Stimulated activated CD4-positive, alpha-beta T cell treated with anti-CD3 and anti-CD28 coated beads, Interleukin-15, amount 100 ng/mL, for 48 hours (primary cell): ENCODE data around the gene BEND4.
"Not testable (repeated sequence)": the region's sequence is repeated elsewhere in the genome, so short reads cannot be mapped to it uniquely, and the experiment has no call there.

Experiments used
- DNase-seq, 2 donors: peaks; one replicate each; pipeline ENCODE4 v3.0.0-alpha.2; 2020; ENCODE audit warnings: low read depth in 2 of 2

BEND4 gene

DNA sequence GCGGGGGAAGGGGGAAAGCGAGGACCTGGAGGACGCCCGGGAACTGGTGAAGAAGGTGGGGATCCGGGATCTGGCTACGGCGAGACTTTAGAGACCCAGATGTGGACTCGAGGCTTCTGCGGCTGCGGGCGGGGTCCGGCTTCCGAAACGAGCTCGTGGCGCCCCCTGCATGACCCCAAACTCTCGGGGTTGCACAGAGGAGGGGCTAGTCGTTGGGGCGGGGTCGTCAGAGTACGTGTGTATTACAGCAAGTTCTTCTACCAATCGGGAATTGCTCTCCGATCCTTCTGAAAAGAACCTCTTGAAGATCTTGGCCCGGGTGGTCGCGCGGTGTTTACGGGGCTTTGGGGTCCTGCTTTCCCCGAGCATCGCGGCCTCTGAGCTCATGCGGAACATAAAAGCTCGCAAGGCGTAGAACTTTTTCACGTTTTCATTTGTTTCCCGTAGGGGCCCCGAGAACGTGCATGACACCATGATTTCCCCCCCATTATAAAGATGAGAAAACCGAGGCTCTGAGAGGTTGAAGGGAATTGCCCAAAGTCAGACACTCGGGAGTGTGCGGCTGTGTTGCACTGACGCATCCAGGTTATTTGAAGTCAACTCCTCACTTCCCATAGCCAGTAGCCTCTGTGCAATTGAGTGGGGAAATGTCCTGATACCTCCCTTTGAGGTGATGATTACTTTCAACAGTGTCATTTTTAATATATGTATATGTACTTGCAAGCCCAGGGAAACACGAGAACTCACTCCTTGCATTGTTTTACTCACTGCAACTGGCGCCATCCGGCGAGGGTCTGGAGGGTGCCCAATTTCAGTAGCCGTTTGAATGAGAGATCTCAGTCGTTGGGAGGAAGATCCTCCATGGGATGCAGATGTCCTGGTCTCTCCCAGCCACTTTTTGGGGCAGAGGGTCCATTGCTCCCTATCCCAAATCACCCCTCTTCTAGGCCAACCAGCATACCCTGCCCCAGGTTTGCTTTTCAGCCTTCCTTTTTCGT is at the start of gene BEND4:
Gene BEND4 (minus strand): TSS at position 149 of the 998 bp plus-strand sequence. CDS start 512 bp downstream, outside the sequence.
- no peak for DNase-seq

DNA sequence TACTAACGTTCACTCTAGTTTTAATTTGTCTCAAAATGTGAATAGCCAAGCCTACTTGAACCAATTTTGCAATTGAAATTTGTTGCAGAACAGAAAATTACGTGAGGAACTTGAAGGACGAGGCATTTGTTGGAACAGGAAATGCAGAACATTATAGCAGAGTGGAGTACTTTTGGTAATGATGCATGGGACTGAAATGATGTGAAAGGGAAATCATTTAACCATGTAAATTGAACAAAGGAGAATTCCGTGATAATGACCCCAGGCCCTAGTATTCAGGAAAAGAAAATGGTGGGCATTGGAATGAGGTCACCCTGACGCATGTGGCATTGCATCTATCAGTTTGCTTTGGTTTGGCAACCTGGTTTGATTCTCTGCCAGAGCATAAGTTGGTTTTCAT is 44.9 kb upstream of the BEND4 start:
- no peak for DNase-seq

DNA sequence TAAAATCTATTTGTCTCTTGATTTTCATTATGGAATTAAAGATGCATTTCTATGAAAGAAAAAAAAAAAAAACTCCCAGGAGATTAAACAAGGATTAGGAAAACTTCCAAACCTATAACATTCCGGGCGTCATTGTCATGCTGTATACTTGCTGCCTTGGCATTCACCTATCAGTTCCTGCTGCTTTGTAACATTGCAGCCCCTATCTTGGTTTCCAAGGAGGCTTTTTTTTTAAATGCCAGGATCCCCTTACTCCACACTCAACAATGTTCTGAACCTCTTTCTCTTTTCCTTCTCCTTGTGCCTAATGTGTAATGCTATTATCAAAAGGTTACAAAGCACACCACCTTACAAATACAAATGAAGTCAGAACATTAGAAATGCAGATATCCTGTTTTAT is 20.5 kb upstream of the BEND4 start:
- DNase-seq, result no peak

DNA sequence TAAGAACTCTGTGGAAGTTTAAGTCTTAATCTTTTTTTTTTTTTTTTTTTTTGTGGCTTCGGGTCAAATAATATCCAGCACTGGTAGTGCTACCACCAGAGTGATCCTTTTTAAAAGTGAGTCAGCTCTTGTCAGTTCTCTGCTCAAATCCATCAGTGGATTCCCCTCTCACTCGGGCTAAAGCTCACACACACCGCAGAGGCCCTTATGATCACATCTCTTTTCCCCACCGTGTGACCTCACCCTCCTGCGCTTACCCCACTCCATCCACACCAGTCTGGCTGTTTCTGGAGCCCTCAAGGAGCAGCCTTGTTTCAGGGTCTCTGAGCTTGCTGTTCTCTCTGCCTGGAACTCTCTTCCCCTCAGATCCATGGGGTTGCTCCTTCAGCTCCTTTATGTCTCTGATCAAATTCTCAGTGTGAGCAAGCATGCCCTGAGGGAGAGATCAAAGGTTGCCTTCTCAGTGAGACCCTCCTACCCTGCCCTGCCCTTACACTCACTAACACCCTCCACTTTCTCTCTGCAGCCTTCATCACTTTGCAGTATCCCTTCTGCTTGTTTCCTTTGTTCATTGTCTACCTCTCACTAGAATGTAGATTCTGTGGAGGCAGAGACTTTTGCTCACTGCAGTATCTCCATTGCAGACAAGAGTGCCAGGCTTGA is 19.8 kb upstream of the BEND4 start:
- no peak for DNase-seq

DNA sequence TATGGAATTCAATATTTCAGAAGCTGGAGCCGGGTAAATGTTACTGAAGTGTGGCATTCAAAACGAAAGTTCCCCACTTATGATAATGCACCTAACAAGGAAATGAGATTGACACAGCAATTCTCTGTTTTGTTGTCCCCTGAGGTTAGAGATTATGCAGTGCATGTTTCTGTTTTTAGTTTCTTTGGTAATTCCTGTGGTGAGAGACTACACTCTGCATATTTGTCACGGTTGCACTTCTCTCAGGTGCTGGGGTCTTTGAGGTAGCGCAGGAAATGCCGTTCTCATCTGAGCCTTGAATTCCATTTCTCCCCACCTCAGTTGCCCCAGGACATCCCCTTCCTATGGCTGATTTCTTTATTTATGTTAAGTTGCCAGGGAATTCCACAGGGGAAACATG is 15.3 kb upstream of the BEND4 start:
- DNase-seq, result no peak

DNA sequence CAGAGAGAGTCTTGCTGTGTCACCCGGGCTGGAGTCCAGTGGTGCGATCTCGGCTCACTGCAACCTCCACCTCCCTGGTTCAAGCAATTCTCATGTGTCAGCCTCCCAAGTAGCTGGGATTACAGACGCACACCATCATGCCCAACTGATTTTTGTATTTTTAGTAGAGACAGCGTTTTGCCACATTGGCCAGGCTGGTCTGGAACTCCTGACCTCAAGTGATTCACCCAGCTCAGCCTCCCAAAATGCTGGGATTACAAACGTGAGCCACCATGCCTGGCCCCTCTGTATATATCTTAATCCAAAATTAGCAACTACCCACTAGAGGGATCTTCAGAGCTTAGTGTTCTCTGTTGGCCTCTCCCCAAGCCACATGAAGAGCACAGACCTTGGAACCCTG is 13.7 kb upstream of the BEND4 start:
- not testable (repeated sequence) for DNase-seq

DNA sequence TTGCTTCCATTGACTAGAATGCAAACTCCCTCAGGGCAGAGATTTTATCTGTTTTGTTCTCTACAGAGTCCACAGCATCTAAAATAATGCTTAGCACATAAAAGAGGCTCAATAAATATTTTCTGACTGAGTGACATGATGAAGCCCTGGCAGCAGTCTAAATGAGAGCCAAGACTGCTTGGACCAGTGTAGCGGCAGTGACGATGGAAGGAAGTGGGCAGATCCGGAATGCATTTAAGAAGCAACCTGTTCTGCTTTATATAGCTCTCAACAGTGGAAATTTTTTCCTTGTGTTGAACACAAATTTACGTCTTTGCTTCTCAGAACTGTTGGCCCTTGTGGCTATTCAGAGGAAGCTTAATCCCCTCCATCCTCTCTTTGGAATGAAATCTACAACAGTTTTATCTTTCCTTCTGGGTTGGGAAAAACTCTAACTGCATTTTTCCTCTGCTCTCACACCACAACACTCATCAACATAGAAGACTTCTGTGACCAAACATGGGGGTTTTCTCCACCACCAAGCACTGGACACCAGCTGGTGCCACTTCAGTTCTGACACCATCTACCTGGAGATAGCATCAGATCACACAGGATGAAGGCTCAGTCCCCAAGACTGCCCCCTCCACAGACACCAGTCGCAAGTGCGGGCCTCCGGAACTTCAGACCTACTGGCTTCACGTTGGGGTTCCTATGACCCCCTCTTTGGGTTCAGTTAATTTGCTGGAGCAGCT is 7.0 kb upstream of the BEND4 start:
- no peak for DNase-seq

DNA sequence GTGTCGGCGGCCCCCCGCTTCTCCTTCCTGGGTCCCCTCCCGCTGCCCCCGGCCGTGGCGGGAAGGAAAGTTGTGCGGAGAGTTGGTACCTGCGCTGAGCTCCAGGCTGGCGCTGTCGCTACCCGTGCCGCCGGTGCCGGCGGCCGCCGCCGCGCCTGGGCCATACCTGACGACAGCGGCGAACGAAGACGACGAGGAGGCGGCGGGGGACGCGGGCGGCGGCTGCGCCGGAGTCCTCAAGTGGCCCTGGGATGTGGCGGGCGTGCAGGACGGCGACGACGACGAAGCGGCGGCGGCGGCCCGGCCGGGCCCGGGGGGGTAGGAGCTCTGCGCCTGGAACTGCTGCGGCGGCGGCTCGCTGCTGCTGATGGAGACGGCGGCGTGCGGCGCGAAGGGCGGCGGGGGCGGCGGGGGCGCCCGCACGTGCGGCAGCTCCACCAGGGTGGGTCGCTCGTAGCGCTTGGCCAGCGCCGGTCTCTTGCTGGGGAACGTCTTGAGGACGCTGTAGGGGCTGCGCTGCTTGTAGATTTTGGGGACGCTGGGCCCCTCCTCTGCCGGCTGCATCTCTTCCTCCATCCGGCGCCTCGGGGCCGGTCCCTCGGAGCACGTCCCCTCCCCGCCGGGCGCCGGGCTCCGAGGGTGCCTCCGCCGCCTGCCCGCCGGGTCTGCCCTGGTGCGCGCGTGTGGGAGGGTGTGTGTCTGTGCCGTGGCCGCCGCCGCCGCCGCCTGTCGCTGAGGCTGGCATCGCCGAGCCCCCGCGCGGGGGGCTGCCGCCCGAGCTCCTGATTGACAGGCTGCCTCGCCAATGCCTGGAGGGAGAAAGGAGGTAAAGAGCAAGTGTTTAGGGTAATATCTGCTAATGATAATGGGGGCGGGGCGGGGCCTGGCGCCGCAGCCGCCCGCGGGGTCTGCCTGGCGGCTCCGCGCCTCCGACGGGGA is 618 bp downstream of the BEND4 start:
- DNase-seq, result peak in 1 of 2 donors; percentile 8

DNA sequence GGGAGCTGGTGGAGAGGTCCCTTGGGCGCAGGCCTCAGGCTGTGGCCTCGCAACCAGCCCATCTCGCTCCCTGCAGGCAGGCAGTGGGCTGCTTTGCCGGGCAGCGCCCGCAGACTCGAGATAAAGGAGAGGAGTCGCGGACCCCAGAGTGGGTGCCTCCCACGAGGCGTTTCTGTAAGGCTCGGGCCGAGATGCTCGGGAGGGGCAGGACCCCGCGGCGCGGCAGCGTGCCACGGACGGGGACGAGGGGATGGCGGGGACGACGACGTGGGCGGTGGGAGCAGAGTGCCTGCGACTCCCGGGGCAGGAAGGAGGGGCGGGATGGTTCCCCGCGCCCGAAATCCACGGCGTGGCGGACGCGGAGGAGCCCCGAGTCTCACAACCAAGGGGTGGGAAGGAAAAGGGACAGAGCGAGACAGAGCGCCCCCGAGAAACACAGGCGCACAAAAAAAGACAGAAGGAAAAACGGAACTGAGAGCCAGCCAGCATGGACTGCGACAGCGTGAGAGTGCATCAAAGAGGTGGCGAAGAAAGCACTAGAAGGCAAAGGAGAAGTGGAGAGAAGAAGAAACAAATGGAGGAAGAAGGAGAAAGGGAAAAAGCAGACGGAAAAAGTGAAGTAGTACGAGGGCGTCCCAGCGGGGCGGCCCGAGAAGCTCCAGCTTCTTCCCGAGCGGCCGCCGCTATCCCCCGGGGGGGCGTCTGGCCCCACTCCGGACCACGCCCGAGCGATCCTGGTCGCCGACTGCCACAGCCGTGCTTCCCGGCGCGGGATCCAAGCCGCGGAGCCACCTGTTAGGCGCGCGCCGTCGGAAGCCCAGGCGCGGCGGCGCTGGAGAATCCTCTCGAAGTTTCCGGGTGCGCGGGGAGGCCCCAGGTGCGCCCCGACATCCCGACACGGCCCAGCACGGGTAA is 1.5 kb downstream of the BEND4 start:
- DNase-seq, result no peak

DNA sequence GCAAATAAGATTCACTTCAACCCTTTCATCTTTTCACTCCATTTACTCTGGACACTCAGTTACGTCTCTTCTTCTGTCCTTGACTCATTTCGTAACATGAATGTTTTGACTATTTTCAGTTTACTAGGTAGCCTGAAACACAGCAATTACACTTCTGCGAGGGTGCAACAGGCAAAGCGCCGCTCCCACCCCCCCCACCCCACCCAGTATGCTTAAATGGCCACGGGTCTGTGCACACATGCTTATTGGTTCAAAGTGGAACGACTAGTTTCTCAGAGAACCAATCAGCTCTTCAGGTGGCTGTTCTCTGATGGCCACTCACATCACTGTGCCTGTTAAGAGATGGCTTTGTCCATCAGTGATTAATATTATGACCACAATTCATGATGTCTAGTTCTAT is 3.5 kb downstream of the BEND4 start:
- DNase-seq, result no peak

DNA sequence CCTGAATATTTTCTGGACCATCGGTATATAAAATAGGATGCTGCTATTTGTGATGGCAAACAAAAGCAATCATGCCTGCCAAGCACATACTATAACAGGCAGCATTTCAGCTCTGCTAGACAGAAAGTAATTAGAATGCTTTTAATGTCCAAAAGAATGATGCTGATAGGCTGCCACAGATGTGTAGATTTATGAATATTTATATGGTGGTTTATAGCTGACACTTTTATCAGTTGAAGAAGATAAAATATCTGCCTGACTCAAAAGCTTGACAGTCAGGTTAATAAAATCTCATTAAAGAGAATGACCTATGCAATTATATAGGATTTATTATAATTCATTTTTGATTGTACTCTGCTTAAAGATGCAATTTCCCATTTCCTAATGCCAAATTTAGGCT is 4.0 kb downstream of the BEND4 start:
- DNase-seq, result no peak

DNA sequence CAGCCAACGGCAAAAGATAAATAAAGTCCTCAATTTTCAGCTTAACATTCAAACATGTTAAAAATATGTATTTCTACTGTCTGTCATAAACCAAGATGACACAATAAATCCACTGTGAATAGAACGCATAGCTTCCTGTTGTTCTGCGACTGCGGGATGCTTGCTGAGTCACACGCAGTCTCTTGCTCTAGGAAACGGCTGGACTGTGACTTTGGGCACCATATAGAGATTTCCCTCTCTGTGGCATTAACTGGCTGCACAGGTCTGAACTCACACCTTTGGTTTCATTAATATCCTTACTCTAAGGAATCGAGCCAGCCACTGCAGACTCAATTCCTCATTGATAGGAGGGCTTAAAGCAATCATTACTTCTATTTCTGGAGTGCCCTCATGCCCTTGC is 8.4 kb downstream of the BEND4 start:
- DNase-seq, result no peak

DNA sequence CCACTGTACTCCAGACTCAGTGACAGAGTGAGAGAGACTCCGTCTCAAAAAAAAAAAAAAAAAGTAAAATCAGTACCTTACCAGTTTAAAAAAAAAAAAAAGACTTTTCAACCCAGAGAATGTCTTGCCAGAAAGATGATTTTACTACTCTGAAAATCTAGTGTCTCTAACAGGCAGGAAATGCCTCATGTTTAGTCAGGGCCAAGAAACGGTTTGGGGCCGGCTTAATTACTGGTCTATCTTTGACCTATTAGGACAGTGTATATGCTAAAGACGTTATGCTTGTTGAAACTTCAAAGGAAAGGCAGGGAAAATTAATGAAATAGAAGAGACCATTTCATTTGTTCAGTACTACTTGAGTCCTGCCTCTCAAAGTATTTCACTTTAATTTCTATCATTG is 9.9 kb downstream of the BEND4 start:
- no peak for DNase-seq

DNA sequence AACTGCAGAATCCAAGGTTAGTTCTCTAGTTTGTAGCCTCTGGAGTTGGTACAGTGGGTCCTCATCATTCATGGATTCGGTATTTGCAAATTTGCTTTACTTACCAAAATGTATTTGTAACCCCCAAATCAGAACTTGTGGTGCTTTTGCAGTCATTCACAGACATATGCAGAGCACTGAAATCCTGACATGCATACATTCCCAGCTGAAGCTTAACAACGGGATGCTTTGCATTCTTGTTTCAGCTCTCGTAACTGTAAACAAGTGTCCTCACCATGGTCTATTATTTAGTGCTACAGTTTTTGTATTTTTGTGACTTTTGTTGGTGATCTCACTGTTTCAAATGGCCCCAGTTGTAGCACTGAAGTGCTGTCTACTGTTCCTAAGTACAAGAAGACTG is 16.1 kb downstream of the BEND4 start:
- DNase-seq, result no peak

DNA sequence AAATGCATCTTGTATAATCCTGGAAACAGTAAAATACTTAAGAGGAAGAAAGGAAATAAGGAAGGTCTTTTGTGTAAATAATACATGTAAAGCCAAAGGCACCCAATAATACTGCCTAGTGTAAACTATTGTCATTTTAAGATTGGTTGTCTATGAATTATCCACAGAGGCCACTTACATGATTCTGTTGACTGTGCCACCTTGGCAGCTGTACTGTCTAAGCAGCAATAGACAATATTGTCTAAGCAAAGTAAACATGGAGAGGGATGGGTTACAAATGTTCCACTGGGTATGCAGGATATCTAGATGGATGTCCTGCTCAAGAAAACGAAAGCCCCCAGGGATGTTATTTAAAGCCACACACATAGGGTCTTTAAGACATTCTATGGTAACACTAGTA is 19.4 kb downstream of the BEND4 start:
- no peak for DNase-seq

DNA sequence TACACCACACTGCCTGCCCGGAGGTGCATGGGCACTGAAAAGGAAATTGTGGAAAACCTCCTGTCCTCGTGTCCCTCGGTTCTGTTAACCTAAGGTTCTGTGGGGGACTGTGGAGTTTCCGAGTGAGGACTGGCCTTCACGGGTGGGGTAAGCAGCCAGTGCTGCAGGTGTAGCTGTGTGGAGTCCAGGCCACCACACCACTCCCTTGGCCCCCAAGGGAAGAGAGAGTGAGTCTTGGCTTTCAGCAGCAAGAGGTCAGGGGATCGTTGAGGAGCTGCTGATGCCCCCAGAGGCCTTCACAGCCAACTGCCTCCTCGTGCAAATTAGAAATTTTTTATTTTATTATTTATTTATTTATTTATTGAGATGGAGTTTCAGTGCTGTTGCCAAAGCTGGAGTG is 20.4 kb downstream of the BEND4 start:
- no peak for DNase-seq

DNA sequence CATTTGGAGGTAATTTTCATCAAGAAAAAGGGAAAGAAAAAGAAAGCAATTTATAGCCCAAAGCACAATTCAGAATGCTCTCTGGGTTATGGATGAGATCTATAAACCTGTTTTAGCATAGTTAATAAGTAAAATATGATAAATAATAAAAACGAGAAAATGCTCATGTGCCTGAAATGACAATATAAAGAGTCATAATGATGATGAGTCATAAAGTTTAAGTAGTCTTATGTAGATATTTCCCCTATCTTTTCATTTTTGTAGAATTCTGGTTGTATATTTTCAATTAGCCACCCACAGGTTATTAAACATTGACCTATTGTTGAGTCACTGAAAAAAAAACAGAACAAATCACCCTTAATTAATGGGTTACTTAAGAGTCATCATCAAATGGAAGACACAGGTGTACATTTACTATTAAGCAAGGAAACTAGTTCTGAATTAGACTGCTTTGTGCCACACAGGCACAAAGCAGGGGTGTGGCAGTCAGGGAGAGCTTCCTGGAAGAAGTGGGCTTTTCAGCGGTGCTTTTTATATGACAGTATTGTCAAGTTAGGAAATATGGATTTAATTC is 29.3 kb downstream of the BEND4 start:
- DNase-seq, result no peak

DNA sequence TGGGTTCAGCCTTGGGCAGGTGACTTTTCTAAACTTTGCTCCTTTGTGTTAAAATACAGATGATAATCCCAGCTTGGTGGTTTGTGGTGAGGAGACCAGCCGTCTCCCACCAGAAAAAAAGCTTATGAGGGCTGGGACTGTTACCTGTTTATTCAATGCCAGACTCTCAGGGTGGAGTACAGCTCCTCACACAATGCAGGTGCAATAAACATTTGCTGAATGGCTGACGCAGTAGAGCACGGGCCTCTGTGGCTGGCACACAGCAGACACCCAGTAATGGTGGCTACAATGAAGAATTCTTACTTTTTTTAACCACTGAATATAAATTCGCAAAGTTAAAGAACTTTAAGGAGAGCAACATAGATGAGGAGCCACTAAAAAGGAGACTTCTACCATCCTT is 30.2 kb downstream of the BEND4 start:
- no peak for DNase-seq

DNA sequence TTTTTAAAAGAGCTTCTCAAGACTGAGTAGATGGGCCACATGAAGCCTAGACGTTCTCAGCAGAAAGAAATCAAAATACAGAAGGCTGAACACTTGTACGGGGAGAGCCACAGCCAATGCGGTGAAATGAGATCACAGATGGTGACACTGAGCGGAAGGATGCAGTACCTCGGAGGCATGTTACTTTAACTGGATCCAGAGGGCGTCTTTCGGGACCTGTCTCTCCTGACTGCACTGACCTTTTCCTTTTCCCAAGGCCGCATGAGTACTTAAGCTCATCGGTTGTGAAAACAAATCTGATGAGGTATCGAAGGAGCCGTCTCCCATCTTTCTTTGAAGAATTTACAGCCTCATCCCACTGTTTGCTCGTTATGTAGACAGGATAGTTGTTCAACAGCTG is 32.6 kb downstream of the BEND4 start:
- DNase-seq, result no peak

DNA sequence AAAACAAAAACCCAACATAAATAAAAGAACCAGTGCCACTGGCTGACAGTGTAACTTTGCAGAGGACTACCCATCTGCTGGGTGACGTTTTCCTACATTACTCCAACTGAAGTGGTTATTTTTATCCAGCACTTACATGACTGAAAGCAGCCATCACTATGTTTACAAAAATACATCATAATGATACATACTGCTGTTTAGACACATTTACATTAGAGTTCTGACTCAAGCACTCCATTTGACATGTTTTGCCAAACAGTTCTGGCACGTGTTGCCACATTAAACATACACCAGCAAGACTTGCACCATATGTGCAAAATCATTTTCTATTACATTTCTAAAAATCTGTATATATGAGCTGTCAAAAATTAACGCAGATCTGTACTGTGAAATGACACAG is 39.6 kb downstream of the BEND4 start:
- no peak for DNase-seq
